ENCODE results near the gene MAGI2.
"Not testable (repeated sequence)": the region's sequence is repeated elsewhere in the genome, so short reads cannot be mapped to it uniquely, and the experiment has no call there.

Gene MAGI2

GRCh38 chr7:79451580-79451979, 1.9 kb downstream of the MAGI2 start:
- H3K27ac ChIP-seq, result no peak overlapping the region

GRCh38 chr7:79442766-79443165, 10.7 kb downstream of the MAGI2 start:
- not testable (repeated sequence) for H3K27ac ChIP-seq

More at GRCh38 chr7:79451580-79451979, 1.9 kb downstream of the MAGI2 start:
- TF ChIP-seq CTCF (conservative IDR thresholded peaks at IDR 0.05), result no peak

DNA sequence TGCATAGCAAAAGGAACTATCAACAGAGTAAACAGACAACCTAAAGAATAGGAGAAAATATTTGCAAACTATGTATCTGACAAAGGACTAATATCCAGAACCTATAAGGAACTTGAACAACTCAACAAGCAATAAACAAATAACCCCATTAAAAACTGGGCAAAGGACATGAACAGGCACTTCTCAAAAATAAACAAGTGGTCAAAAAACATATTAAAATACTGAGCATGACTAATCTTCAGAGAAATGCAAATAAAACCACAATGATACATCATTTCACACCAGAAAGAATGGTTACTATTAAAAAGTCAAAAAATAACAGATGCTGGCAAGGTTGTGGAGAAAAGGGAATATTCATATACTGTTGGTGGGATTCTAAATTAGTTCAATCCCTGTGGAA, 17.1 kb downstream of the MAGI2 start:
- TF ChIP-seq CTCF (conservative IDR thresholded peaks at IDR 0.05), result no peak
- no peak overlapping the region for H3K27ac ChIP-seq

GRCh38 chr7:79434867-79435266, 18.6 kb downstream of the MAGI2 start:
- H3K27ac ChIP-seq, result no peak overlapping the region
- TF ChIP-seq CTCF (conservative IDR thresholded peaks at IDR 0.05), result no peak

DNA sequence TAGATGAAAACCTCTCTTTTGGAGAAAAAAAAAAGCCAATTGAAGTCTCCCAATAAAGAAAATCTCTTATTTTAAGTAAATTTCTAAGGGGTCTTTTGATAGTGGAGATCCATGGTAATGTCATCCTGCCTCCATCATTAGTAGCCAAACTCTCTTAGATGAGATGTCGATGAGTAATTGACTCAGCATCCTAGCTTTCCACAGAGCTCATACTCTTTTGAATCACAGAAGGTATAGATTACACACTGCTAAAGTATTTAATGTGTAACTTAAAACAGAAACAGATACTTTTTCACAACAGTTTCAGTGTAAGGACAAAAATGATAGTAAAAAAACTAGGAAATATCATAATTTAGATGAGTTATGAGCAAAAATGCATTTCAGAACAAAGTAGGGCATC, 19.4 kb downstream of the MAGI2 start:
- no peak overlapping the region for H3K27ac ChIP-seq
- no peak for TF ChIP-seq CTCF (conservative IDR thresholded peaks at IDR 0.05)

- no peak overlapping the region for H3K27ac ChIP-seq
- TF ChIP-seq CTCF (conservative IDR thresholded peaks at IDR 0.05), result no peak
Observed at GRCh38 chr7:79430391-79430790, 23.1 kb downstream of the MAGI2 start.

GRCh38 chr7:79425665-79426064, 27.8 kb downstream of the MAGI2 start:
- no peak for TF ChIP-seq CTCF (conservative IDR thresholded peaks at IDR 0.05)
- no peak overlapping the region for H3K27ac ChIP-seq

GRCh38 chr7:79421751-79422150, 31.7 kb downstream of the MAGI2 start:
- no peak overlapping the region for H3K27ac ChIP-seq
- no peak for TF ChIP-seq CTCF (conservative IDR thresholded peaks at IDR 0.05)
